ENCODE data around the gene MSANTD7. TPM values are rescaled to one million over a fixed set of nuclear protein-coding genes. Genes with fewer than 3 reads are reported as not detected.

MSANTD7 gene
- total and polyA plus RNA-seq, 9 of the 15 experiments (the other 6 are each of a cell fraction or from before 2014, with no cell fraction given) = 5.2 to 27.3 (median 23.6) TPM

- TF ChIP-seq TEAD4 (IDR thresholded peaks at IDR 0.05; ENCODE audit: low read length) (peak; percentile 33; the same call in 1 of the 2 replicates), TEAD4 (CRISPR knock-in tag; IDR thresholded peaks at IDR 0.05; ENCODE audit: borderline replicate concordance) (no peak), GTF2A2 (tag; IDR thresholded peaks at IDR 0.05) (no peak), CLOCK (CRISPR knock-in tag; IDR thresholded peaks at IDR 0.05; ENCODE audit: borderline replicate concordance) (no peak), ARID3B (CRISPR knock-in tag; IDR thresholded peaks at IDR 0.05; ENCODE audit: borderline replicate concordance) (no peak), MCM5 (IDR thresholded peaks at IDR 0.05; ENCODE audit: low read depth) (no peak), TCF7L2 (IDR thresholded peaks at IDR 0.05; ENCODE audit: low read depth, low read length) (no peak), SAFB (IDR thresholded peaks at IDR 0.05; ENCODE audit: borderline replicate concordance, low read depth, low read length) (peak; percentile 65; the same call in 1 of the 2 replicates), SUPT5H (IDR thresholded peaks at IDR 0.05) (no peak), ZBTB33 (CRISPR knock-in tag; IDR thresholded peaks at IDR 0.05) (peak; percentile 14; the same call in 1 of the 2 replicates), JUN (IDR thresholded peaks at IDR 0.05; ENCODE audit: borderline replicate concordance, low read depth, low read length) (no peak), JUN (CRISPR knock-in tag; IDR thresholded peaks at IDR 0.05; ENCODE audit: borderline replicate concordance) (no peak), ID3 (CRISPR knock-in tag; IDR thresholded peaks at IDR 0.05) (no peak), ID3 (tag; IDR thresholded peaks at IDR 0.05) (no peak), ZC3H11A (IDR thresholded peaks at IDR 0.05; ENCODE audit: low read depth, low read length) (no peak), NFXL1 (CRISPR knock-in tag; IDR thresholded peaks at IDR 0.05) (no peak), UBTF (IDR thresholded peaks at IDR 0.05; ENCODE audit: borderline replicate concordance in 1 of 2, low read depth in 2 of 2, low read length in 2 of 2) (peak in 1 of 2 experiments; percentile 12; a peak in 1 of 4 replicates), MAZ (CRISPR knock-in tag; conservative IDR thresholded peaks at IDR 0.05 in 1 of 2, IDR thresholded peaks at IDR 0.05 in 1 of 2) (no peak)
Observed at GRCh38 chr10:14879124-14879927, 41.2 kb downstream of the MSANTD7 start (continued).

Data from K562 (cell line).